Cortex of kidney (tissue), 1 donor: ENCODE results near the gene RARRES2.
"Not testable (repeated sequence)": the region's sequence is repeated elsewhere in the genome, so short reads cannot be mapped to it uniquely, and the experiment has no call there.

ENCODE experiments used
- DNase-seq: peaks from one replicate; lab custom pipeline; 2025; lab: John Stamatoyannopoulos, UW

The RARRES2 gene

GRCh38 chr7:150317748-150318444, 23.5 kb downstream of the RARRES2 start:
- no peak for DNase-seq

- not testable (repeated sequence) for DNase-seq
Observed at GRCh38 chr7:150316987-150317386, 24.4 kb downstream of the RARRES2 start.

- DNase-seq, result no peak
Observed at GRCh38 chr7:150314639-150315239, 26.7 kb downstream of the RARRES2 start.

GRCh38 chr7:150313870-150314269, 27.6 kb downstream of the RARRES2 start:
- no peak for DNase-seq

- no peak for DNase-seq
Observed at GRCh38 chr7:150313367-150313809, 28.0 kb downstream of the RARRES2 start.

GRCh38 chr7:150312649-150313366, 28.6 kb downstream of the RARRES2 start:
- not testable (repeated sequence) for DNase-seq

- no peak for DNase-seq
Observed at GRCh38 chr7:150311711-150312110, 29.7 kb downstream of the RARRES2 start.

- DNase-seq, result no peak
Observed at GRCh38 chr7:150311146-150311545, 30.3 kb downstream of the RARRES2 start.

- DNase-seq, result no peak
Observed at GRCh38 chr7:150308575-150308974, 32.9 kb downstream of the RARRES2 start.

GRCh38 chr7:150307904-150308303, 33.5 kb downstream of the RARRES2 start:
- DNase-seq, result no peak

GRCh38 chr7:150307129-150307528, 34.3 kb downstream of the RARRES2 start:
- no peak for DNase-seq

- DNase-seq, result not testable (repeated sequence)
Observed at GRCh38 chr7:150306377-150306776, 35.1 kb downstream of the RARRES2 start.

- not testable (repeated sequence) for DNase-seq
Observed at GRCh38 chr7:150305903-150306284, 35.5 kb downstream of the RARRES2 start.

GRCh38 chr7:150305259-150305902, 36.0 kb downstream of the RARRES2 start:
- not testable (repeated sequence) for DNase-seq

- not testable (repeated sequence) for DNase-seq
Observed at GRCh38 chr7:150304499-150305258, 36.8 kb downstream of the RARRES2 start.

- DNase-seq, result not testable (repeated sequence)
Observed at GRCh38 chr7:150302908-150303310, 38.5 kb downstream of the RARRES2 start.

- not testable (repeated sequence) for DNase-seq
Observed at GRCh38 chr7:150297978-150298377, 43.5 kb downstream of the RARRES2 start.

- not testable (repeated sequence) for DNase-seq
Observed at GRCh38 chr7:150296802-150297201, 44.6 kb downstream of the RARRES2 start.

- not testable (repeated sequence) for DNase-seq
Observed at GRCh38 chr7:150295614-150296013, 45.8 kb downstream of the RARRES2 start.

- DNase-seq, result not testable (repeated sequence)
Observed at GRCh38 chr7:150295027-150295426, 46.4 kb downstream of the RARRES2 start.

- not testable (repeated sequence) for DNase-seq
Observed at GRCh38 chr7:150290317-150290716, 51.1 kb downstream of the RARRES2 start.

GRCh38 chr7:150288816-150289215, 52.6 kb downstream of the RARRES2 start:
- not testable (repeated sequence) for DNase-seq
